Activated T-helper 1 cell treated with anti-CD3 and anti-CD28 coated beads, Interleukin-2, amount 50 U/mL, for 16 hours (primary cell): ENCODE data around the gene DBF4B.

Experiments
- DNase-seq, 2 donors: peaks; one replicate each; pipeline ENCODE4 v3.0.0-alpha.2; 2020; ENCODE audit warnings: low read depth in 1 of 2, low spot score in 1 of 2

The DBF4B gene

GRCh38 chr17:44776628-44777393 is 68.3 kb downstream of the DBF4B start:
- no peak for DNase-seq

DNA sequence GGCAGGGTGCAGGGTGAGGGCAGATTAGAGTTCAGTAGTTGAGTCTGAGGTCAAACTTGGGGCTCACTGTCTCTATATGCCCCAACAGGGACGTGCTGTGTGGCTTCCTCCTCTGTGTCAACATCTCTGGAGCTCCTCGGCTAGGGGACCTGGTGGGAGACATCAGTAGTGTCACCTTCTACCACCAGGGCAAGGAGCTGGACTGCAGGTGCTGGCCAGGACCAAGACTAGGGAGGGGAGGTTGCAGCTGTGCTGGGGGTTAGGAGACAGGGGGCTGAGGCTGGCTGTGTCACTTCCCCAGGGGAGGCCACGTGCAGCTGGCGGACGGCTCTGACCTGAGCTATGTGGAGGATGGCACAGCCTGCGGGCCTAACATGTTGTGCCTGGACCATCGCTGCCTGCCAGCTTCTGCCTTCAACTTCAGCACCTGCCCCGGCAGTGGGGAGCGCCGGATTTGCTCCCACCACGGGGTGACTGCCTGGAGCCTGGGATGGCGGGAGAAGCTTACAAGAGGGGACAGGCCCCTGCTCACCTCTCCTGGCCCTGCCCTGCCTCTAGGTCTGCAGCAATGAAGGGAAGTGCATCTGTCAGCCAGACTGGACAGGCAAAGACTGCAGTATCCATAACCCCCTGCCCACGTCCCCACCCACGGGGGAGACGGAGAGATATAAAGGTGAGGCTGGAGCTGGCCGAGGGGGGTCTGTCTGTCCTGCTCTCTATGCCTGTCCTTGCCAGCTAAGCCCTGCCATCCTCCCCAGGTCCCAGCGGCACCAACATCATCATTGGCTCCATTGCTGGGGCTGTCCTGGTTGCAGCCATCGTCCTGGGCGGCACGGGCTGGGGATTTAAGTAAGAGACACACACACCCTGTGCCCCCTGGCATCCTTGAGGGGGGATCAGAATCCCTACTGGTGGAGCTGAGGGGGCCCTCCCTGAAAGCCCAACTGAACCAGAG is 69.2 kb downstream of the DBF4B start:
- DNase-seq = no peak

DNA sequence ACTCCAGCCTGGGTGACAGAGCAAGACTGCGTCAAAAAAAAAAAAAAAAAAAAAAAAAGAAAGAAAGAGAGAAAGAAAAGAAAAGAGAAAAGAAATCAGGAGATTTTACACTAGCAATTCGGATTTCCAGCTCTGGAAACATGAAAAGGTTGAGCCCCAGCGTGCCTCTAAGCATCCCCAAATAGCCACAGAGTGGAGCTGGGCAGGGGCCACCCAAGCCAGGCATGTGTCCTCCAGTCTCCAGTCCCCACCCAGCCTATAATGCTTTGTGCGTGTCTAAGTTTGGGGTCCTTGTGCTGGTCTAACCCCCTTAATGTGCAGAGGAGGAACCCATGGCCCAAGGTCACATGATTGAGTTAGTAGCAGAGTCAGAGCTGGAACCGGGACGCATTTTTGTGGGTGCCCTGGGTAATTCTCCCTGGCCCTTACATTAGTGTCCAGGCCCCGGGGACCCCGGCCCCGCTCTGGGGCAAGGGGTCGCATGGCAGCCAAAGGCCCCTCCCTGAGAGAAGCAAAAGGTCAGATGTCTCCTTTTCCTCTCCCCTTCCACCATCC is 70.3 kb downstream of the DBF4B start:
- DNase-seq = no peak

DNA sequence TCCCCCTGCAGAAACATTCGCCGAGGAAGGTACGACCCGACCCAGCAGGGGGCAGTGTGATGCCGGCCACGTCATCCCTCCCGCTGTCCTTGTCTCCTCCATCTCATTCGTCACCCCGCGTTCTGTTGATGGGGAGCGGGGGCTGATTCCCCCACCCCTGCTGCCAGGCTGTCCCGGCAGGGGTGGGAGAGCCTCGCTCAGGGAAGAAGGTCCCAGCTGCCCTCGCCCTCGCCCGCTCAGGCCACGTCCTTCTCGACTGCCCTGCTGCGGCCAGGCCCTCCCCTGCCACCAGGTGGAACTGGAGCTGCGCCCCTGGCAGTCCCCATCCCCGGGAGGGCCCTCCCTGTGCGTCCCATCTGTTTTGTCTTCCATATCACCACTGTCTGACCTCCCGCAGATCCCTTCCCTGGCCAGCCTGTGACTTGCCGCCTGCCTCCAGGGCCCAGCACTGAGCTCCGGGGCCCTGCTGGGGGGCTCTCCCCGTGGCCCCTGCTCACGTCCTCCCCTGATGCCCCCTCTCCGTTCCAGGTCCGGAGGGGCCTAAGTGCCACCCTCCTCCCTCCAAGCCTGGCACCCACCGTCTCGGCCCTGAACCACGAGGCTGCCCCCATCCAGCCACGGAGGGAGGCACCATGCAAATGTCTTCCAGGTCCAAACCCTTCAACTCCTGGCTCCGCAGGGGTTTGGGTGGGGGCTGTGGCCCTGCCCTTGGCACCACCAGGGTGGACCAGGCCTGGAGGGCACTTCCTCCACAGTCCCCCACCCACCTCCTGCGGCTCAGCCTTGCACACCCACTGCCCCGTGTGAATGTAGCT is 71.0 kb downstream of the DBF4B start:
- DNase-seq = peak; percentile 63

GRCh38 chr17:44780161-44780560 is 71.7 kb downstream of the DBF4B start:
- DNase-seq = no peak

DNA sequence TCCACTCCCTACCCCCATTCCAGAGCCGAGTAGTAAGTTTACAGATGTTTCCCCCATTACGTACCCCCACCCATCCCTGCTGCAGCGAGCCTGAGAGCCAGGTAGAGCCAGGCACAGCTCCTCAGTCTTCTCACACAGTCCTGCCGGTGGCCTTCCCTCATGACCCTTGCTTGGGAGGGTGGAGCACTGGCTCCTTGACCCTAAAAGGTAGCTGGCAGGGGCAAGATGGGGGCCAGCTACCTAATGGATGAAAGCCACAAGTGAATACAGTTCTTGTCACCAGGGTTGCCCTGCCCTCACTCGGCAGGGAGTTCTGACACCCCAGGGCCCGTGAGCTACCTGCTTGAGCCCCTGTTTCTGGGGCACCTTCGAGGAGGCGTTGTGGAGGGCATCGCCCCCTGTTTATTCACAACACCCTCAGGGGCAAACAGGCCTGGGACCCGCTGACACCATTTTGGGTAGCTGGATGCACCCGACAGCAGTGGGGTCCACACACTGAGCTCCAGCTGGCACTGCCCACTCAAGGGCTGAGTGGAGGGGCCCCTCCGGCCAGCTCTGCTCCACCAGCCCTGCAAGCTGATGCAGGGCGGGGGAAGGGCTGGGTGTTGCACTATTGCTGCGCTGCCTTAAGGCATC is 72.5 kb downstream of the DBF4B start:
- no peak for DNase-seq

GRCh38 chr17:44781551-44782325 is 73.3 kb downstream of the DBF4B start:
- DNase-seq = no peak

- DNase-seq = no peak
Measured at GRCh38 chr17:44782326-44782850, 73.9 kb downstream of the DBF4B start.

DNA sequence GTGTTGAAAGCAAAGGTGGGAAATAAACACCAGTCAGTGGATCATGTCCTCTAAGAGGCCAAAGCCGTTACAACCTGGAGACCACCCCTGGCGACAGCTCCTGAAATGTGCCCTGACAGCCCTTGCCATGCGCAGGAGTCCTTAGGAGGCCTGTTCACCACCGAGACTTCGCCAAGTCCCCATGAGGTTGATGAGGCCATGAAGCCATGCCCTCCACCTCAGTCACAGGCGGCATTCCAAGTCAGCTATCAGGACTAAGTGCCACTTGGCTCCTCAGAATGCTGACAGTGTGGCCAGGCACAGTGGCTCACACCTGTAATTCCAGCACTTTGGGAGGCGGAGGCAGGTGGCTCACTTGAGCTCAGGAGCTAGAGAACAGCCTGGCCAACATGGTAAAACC is 77.5 kb downstream of the DBF4B start:
- no peak for DNase-seq

DNA sequence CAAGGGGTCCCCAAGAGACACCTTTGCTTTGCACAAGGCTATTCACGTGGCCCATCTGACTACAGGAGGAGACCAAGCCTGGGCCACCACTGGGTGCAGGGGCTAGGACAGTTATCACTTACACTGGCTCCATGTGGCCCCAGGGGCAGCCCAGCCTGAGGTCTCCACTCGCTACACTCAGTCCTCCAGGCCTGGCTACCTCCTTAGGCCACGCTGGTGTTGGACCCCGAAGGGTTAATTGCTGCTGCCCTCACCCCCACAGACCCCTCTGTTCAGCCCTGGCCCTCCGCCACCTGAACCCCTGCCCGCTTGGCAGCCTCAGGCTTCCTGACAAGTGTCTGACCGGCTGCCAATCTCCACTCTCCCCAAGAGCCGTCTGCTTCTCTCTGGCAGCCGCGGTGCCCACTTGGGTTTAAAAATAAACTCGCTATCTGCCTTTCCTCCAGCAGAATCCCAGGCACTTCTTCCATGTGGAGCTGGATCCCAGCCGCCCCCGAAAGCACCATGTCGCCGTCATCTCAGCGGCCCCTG is 78.2 kb downstream of the DBF4B start:
- DNase-seq = no peak

GRCh38 chr17:44787271-44787940 is 78.9 kb downstream of the DBF4B start:
- DNase-seq = no peak

- no peak for DNase-seq
Measured at GRCh38 chr17:44788139-44788538, 79.7 kb downstream of the DBF4B start.

- DNase-seq = no peak
Measured at GRCh38 chr17:44792276-44792675, 83.8 kb downstream of the DBF4B start.

DNA sequence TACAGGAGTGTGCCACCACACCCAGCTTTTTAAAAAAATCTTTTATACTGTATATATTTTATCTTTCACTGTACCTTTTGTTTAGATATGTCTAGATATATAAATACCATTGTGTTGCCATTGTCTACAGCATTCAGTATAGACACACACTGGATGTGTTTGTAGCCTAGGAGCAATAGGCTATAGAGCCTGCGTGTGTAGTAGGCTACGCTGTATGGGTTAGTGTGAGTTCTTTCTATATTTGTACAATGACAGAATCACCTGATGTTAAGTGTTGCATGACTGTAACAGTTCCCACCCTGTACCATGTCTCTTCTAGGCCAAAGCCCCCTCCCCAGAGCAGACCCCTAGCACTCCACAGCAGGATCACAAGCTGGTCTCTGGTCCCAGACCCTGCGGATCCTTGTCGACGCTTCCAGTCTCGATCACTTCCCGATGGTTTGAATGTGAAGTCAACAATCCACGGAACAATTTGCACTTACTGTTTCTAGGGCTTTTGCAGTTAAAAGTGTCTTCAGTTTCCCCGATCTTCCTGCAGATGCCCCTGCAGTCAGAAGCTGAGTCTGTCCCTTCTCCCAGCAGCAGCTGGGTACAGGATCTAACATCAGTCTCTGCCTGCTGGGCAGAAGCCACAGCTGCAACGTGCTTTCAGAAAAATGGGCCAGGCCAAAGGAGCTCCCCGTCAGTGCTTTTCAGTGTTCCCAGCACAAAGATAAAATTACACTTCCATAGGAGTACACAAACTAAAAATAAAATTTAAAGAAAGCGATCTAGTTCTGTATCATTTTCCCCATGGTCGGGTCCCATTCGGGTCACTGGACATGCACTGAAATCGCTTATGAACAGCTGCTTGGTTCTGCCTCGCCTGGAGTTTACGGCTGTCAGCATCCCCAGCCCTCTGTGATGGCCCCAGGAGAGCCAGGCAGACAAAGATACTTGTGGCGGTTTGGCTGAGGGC is 85.7 kb downstream of the DBF4B start:
- no peak for DNase-seq

GRCh38 chr17:44794851-44795413 is 86.5 kb downstream of the DBF4B start:
- DNase-seq = no peak

GRCh38 chr17:44795421-44795820 is 87.0 kb downstream of the DBF4B start:
- no peak for DNase-seq

DNA sequence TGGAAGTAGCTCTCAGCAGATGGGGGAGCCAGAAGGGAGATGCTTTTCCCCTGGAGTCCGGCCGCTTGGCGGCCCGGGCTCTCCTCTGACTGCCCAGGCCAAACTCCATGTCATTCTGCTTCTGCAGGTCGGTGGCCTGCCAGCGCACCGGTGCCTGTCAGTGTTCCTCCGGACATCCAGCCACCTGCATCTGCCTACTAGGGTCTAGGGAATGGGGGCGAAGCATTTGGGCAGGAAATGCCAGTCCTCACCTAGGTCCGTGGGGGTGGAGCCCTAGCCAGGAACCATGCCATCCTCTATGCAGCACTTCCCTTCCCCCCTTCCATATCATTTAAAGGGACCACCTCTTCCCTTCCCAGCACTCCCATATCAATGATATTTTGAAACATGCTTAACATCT is 87.5 kb downstream of the DBF4B start:
- no peak for DNase-seq
